K562 (cell line): Measurements from ENCODE around the gene PLAC8. TPM values are rescaled to one million over a fixed set of nuclear protein-coding genes. Genes with fewer than 3 reads are reported as not detected.

ENCODE experiments used
- ATAC-seq: fragments of 200-7000 bp; cut with Tn5 transposase; 3 replicates; pipeline ENCODE4 v1.9.1; 2020; ENCODE audit warnings: moderate library complexity
- BruUV-seq: library from RNA; stranded (reverse); fragments of 400-500 nt; replicated peaks from 2 replicates; lab custom pipeline; 2021; lab: Mats Ljungman, UMichigan
- CTCF ChIA-PET: fragments of 300-600 bp; formaldehyde crosslinking; extraction: SDS; loops from one replicate; lab custom pipeline; 2021; ENCODE audit warnings: low intra/inter-chr PET ratio; lab: Yijun Ruan, JAX
- POLR2A ChIA-PET: fragments of 300-600, 350-650 bp; sonication (Branson Sonifier 250); formaldehyde crosslinking; extraction: SDS; loops from one replicate; lab custom pipeline; 2021; ENCODE audit warnings: antibody characterized with exemption, inconsistent platforms; lab: Yijun Ruan, JAX
- DNase-seq, 4 experiments: peaks; one replicate each; pipeline versions ENCODE4 v3.0.0 to v3.0.0-alpha.2; 2011 to 2018; ENCODE audit warnings: low spot score in 3 of 4, mixed read lengths in 3 of 4; ENCODE audit errors: extremely low read depth in 1 of 4
- FAIRE-seq: peaks from 2 replicates; lab custom pipeline; 2011; peaks lifted over from hg19 to GRCh38; lab: Jason Lieb, UNC
- H2AFZ ChIP-seq: 2 replicates; pipeline ENCODE4 v1.6.0; 2011; ENCODE audit warnings: low read depth, low read length, control low read depth, inconsistent platforms
- H3K27ac ChIP-seq: fragments of 200-600 bp; 3 replicates; pipeline ENCODE4 v1.8.0; 2011; ENCODE audit warnings: low read depth, mild to moderate bottlenecking, control low read depth, inconsistent platforms, low read length, moderate library complexity, mixed read lengths; ENCODE audit errors: extremely low read depth
- H3K27me3 ChIP-seq, 2 experiments: fragments of 300-600 bp in 1 of 2; 2 replicates in 1 of 2; 3 replicates in 1 of 2; pipeline versions ENCODE4 v1.6.0 to v1.8.0; 2011; ENCODE audit warnings: inconsistent platforms in 2 of 2, low read length in 2 of 2, mild to moderate bottlenecking in 1 of 2, mixed read lengths in 1 of 2, moderate library complexity in 1 of 2; ENCODE audit not compliant: control insufficient read depth in 2 of 2, insufficient read depth in 2 of 2
- H3K36me3 ChIP-seq: fragments of 300-600 bp; 3 replicates; pipeline ENCODE4 v1.8.0; 2011; ENCODE audit warnings: mild to moderate bottlenecking, low read length, inconsistent platforms; ENCODE audit not compliant: control insufficient read depth, insufficient read depth
- H3K4me1 ChIP-seq, 2 experiments: fragments of 200-600 bp in 1 of 2; replicated peaks in 1 of 2; 2 replicates in 1 of 2; 3 replicates in 1 of 2; pipeline versions ENCODE4 v1.5.1 to v1.8.0; 2011; ENCODE audit warnings: inconsistent platforms in 2 of 2, low read length in 2 of 2, mild to moderate bottlenecking in 1 of 2, mixed read lengths in 1 of 2, moderate library complexity in 1 of 2; ENCODE audit not compliant: control insufficient read depth in 2 of 2, insufficient read depth in 2 of 2
- H3K4me2 ChIP-seq: 2 replicates; pipeline ENCODE4 v1.6.1; 2011; ENCODE audit warnings: low read length, control low read depth, inconsistent platforms, mixed read lengths; ENCODE audit not compliant: insufficient read depth
- H3K4me3 ChIP-seq: fragments of 200-600 bp; sonication (generic), shearing (Covaris generic); 2 replicates; pipeline ENCODE4 v1.5.1; 2016; ENCODE audit warnings: control low read depth, inconsistent platforms
- H3K79me2 ChIP-seq: fragments of 200-600 bp; 3 replicates; pipeline ENCODE4 v1.8.0; 2011; ENCODE audit warnings: low read length, inconsistent platforms; ENCODE audit not compliant: control insufficient read depth, insufficient read depth
- H3K9ac ChIP-seq, 2 experiments: 2 replicates each; pipeline versions ENCODE4 v1.6.0 to v1.6.1; 2011; ENCODE audit warnings: low read depth in 2 of 2, low read length in 2 of 2, control low read depth in 1 of 2, inconsistent platforms in 1 of 2, mild to moderate bottlenecking in 1 of 2, mixed read lengths in 1 of 2; ENCODE audit not compliant: insufficient read depth in 1 of 2
- H3K9me1 ChIP-seq: one replicate; pipeline ENCODE4 v1.6.0; 2011; ENCODE audit warnings: inconsistent platforms, mild to moderate bottlenecking, low read length, moderate library complexity; ENCODE audit not compliant: control insufficient read depth, insufficient read depth
- H3K9me3 ChIP-seq: replicated peaks from 2 replicates; pipeline ENCODE4 v1.5.1; 2011; ENCODE audit warnings: low read depth, low read length, inconsistent platforms; ENCODE audit not compliant: control insufficient read depth, insufficient read depth
- H4K20me1 ChIP-seq: replicated peaks from 2 replicates; pipeline ENCODE4 v1.6.1; 2011; ENCODE audit warnings: low read length, inconsistent platforms, mixed read lengths; ENCODE audit not compliant: control insufficient read depth, insufficient read depth
- C11orf30 ChIP-seq: fragments of 450-650 bp; IDR thresholded peaks from 2 replicates; pipeline ENCODE4 v1.6.1; 2016; ENCODE audit warnings: low read depth, mild to moderate bottlenecking
- CEBPB ChIP-seq: fragments of 450-650 bp; IDR thresholded peaks from 2 replicates; pipeline ENCODE4 v1.6.1; 2016; ENCODE audit warnings: missing genetic modification characterization, missing compliant biosample characterization
- CEBPG ChIP-seq, 3 experiments: fragments of 200-800 bp in 1 of 3; sonication (Bioruptor generic) in 1 of 3; sonication (generic) in 1 of 3; formaldehyde crosslinking in 1 of 3; IDR thresholded peaks in 2 of 3; conservative IDR thresholded peaks in 1 of 3; 2 replicates each; pipeline versions ENCODE4 v1.6.1 to v1.8.0; 2016 to 2022; ENCODE audit warnings: missing compliant biosample characterization in 2 of 3, missing genetic modification characterization in 2 of 3, mild to moderate bottlenecking in 1 of 3, missing genetic modification reagents in 1 of 3
- ETV5 ChIP-seq: sonication (generic); formaldehyde crosslinking; IDR thresholded peaks from 2 replicates; pipeline ENCODE4 v1.4.0; 2020; ENCODE audit warnings: low read depth, mild to moderate bottlenecking, missing genetic modification reagents
- MIER1 ChIP-seq: fragments of 450-650 bp; IDR thresholded peaks from 2 replicates; pipeline ENCODE4 v1.6.1; 2016; ENCODE audit warnings: antibody characterized with exemption, mild to moderate bottlenecking, low read depth
- RBM14 ChIP-seq: fragments of 200-400 bp; formaldehyde crosslinking; IDR thresholded peaks from 2 replicates; pipeline ENCODE4 v1.6.1; 2018; ENCODE audit warnings: low read depth, mild to moderate bottlenecking, low read length, moderate library complexity, borderline replicate concordance; ENCODE audit not compliant: insufficient read depth
- TAF7 ChIP-seq: fragments of 450-650 bp; IDR thresholded peaks from 2 replicates; pipeline ENCODE4 v1.6.1; 2016; ENCODE audit warnings: missing genetic modification characterization, missing compliant biosample characterization
- YY1 ChIP-seq, 3 experiments: IDR thresholded peaks; 2 replicates each; pipeline ENCODE4 v1.6.1; 2011; ENCODE audit warnings: low read length in 2 of 3, mild to moderate bottlenecking in 2 of 3, moderate library complexity in 2 of 3, borderline replicate concordance in 1 of 3, control low read depth in 1 of 3, low read depth in 1 of 3; ENCODE audit not compliant: insufficient read depth in 3 of 3, insufficient replicate concordance in 2 of 3, control insufficient read depth in 1 of 3, insufficient read length in 1 of 3; ENCODE audit errors: extremely low read depth in 1 of 3
- ZNF316 ChIP-seq: fragments of 450-650 bp; IDR thresholded peaks from 2 replicates; pipeline ENCODE4 v1.6.1; 2016
- ZNF445 ChIP-seq: fragments of 250-450 bp; sonication (Bioruptor Pico); IDR thresholded peaks from 2 replicates; pipeline ENCODE4 v1.4.0; 2020; ENCODE audit warnings: low read depth, mild to moderate bottlenecking, moderate library complexity
- WGBS: fragments of 100-300 bp; shearing (Covaris generic); methylation state at CpG from one replicate; pipeline ENCODE4 v1.1.6; 2016; ENCODE audit warnings: low coverage, mixed read lengths; ENCODE audit not compliant: insufficient coverage; ENCODE audit errors: missing lambda C conversion rate; 5-methylcytosine and 5-hydroxymethylcytosine counted together
- in situ Hi-C: fragments of 300-500 bp; cut with MboI; formaldehyde crosslinking; loops from 4 replicates; pipeline ENCODE4 v1.15.0; 2018; ENCODE audit warnings: inconsistent platforms, mixed read lengths
- intact Hi-C: fragments of 100-400 bp; cut with micrococcal nuclease; formaldehyde crosslinking; loops from 2 replicates; pipeline ENCODE4 v1.14.2; 2022
- polyA plus RNA-seq, 8 experiments: library from polyadenylated mRNA; depleted of rRNA in 4 of 8; stranded (reverse) in 5 of 8; unstranded in 3 of 8; fragments of >200 nt; fragmentation: Nextera tagmentation in 2 of 8; fragmentation: Illumina TruSeq in 1 of 8; extraction: Ambion mirVana in 2 of 8; extraction: Trizol in 1 of 8; gene quantifications; 2 replicates each; pipeline versions ENCODE4 v1.2.1 to v1.2.3, GENCODE V29; 2011 to 2014; ENCODE audit warnings: inconsistent platforms in 1 of 8, missing spikeins in 1 of 8
- total RNA-seq, 7 experiments: library from RNA; depleted of rRNA in 6 of 7; stranded (reverse); fragments of >200 nt in 6 of 7; fragmentation: Illumina TruSeq in 2 of 7; extraction: Trizol in 2 of 7; gene quantifications; 2 replicates each; pipeline versions ENCODE4 v1.2.1 to v1.2.3, GENCODE V29; 2011 to 2021; ENCODE audit warnings: low replicate concordance in 1 of 7
- TF ChIP-seq, protein P1 (sequence below), 3 experiments: fragments of 200-800 bp in 1 of 3; sonication (Bioruptor generic) in 1 of 3; sonication (generic) in 1 of 3; formaldehyde crosslinking in 1 of 3; IDR thresholded peaks; 2 replicates each; pipeline versions ENCODE4 v1.6.1 to v1.8.0; 2016 to 2022; ENCODE audit warnings: mild to moderate bottlenecking in 2 of 3, missing compliant biosample characterization in 2 of 3, missing genetic modification characterization in 2 of 3, missing genetic modification reagents in 1 of 3
- TF ChIP-seq, protein P2 (sequence below): fragments of 200-800 bp; sonication (Bioruptor generic); IDR thresholded peaks from 2 replicates; pipeline ENCODE4 v1.6.1; 2016; ENCODE audit warnings: missing genetic modification characterization, missing compliant biosample characterization

Gene PLAC8
- total and polyA plus RNA-seq, 9 of the 15 experiments (the other 6 are each of a cell fraction or from before 2014, with no cell fraction given): 0.27 to 0.51 TPM; not detected in 7

DNA sequence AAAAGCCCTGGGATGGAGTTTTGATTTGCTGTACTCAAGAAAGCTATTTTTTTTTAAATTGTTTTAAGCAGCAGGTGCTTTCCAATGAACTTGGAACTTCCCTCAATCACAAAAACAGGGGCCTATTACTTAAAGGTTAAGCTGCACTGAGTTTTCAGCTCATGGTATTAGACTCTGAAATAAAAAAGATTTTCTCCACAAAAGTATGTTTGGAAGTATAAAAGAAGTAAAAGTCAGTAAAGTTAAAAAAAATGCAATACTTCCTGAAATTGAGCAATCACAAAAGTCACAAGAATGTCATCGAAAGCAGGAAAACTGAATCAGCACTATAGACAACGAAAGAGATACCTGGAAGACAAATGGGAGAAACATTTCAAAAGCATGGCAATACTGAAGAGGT lies 38.9 kb upstream of the PLAC8 start:
- Histone ChIP-seq H3K9ac (no peak overlapping the region), H3K9me1 (no peaks in the 10 kb centered on the region)
- POLR2A ChIA-PET: interaction anchor here (1.6 kb wide), 1 partner anchor 10 kb away, joined by 5 read pairs; no protein-coding TSS in a partner anchor
- TF ChIP-seq C11orf30 (peak; percentile 61), CEBPB (tag) (peak; percentile 81), MIER1 (no peak), ETV5 (CRISPR knock-in tag) (no peak), TAF7 (tag) (no peak), ZNF445 (CRISPR knock-in tag) (no peak), ZNF316 (peak; percentile 31; the same call in 1 of the 2 replicates), CEBPG (CRISPR knock-in tag; IDR thresholded peaks at IDR 0.05) (no peak), CEBPG (tag; conservative IDR thresholded peaks at IDR 0.05 in 1 of 2, IDR thresholded peaks at IDR 0.05 in 1 of 2) (peak; percentile 76 to 78), YY1 (IDR thresholded peaks at IDR 0.05; ENCODE audit: borderline replicate concordance in 1 of 3, control insufficient read depth in 1 of 3, extremely low read depth in 1 of 3, insufficient read depth in 3 of 3, insufficient read length in 1 of 3, insufficient replicate concordance in 2 of 3, low read depth in 1 of 3, low read length in 2 of 3) (no peak), RBM14 (no peak)
- TF ChIP-seq, protein P1, sequence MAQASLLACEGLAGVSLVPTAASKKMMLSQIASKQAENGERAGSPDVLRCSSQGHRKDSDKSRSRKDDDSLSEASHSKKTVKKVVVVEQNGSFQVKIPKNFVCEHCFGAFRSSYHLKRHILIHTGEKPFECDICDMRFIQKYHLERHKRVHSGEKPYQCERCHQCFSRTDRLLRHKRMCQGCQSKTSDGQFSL (CRISPR knock-in tag; IDR thresholded peaks at IDR 0.05): no peak
- TF ChIP-seq, protein P1 (tag; IDR thresholded peaks at IDR 0.05): no peak
- TF ChIP-seq, protein P2, sequence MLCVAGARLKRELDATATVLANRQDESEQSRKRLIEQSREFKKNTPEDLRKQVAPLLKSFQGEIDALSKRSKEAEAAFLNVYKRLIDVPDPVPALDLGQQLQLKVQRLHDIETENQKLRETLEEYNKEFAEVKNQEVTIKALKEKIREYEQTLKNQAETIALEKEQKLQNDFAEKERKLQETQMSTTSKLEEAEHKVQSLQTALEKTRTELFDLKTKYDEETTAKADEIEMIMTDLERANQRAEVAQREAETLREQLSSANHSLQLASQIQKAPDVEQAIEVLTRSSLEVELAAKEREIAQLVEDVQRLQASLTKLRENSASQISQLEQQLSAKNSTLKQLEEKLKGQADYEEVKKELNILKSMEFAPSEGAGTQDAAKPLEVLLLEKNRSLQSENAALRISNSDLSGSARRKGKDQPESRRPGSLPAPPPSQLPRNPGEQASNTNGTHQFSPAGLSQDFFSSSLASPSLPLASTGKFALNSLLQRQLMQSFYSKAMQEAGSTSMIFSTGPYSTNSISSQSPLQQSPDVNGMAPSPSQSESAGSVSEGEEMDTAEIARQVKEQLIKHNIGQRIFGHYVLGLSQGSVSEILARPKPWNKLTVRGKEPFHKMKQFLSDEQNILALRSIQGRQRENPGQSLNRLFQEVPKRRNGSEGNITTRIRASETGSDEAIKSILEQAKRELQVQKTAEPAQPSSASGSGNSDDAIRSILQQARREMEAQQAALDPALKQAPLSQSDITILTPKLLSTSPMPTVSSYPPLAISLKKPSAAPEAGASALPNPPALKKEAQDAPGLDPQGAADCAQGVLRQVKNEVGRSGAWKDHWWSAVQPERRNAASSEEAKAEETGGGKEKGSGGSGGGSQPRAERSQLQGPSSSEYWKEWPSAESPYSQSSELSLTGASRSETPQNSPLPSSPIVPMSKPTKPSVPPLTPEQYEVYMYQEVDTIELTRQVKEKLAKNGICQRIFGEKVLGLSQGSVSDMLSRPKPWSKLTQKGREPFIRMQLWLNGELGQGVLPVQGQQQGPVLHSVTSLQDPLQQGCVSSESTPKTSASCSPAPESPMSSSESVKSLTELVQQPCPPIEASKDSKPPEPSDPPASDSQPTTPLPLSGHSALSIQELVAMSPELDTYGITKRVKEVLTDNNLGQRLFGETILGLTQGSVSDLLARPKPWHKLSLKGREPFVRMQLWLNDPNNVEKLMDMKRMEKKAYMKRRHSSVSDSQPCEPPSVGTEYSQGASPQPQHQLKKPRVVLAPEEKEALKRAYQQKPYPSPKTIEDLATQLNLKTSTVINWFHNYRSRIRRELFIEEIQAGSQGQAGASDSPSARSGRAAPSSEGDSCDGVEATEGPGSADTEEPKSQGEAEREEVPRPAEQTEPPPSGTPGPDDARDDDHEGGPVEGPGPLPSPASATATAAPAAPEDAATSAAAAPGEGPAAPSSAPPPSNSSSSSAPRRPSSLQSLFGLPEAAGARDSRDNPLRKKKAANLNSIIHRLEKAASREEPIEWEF (CRISPR knock-in tag): no peak

More for the DNA sequence above, 38.9 kb upstream of the PLAC8 start:
- Histone ChIP-seq H3K4me2 (no peak overlapping the region), H4K20me1 (no peaks in the 10 kb centered on the region), H3K9me3 (no peaks in the 10 kb centered on the region), H3K4me3 (no peak overlapping the region), H3K4me1 (no peaks in the 10 kb centered on the region), H3K27ac (no peak overlapping the region), H3K79me2 (no peaks in the 10 kb centered on the region), H3K27me3 (peaks cover 21 to 25% of the 10 kb centered on the region in 2 experiments; a peak in 4 of 5 replicates), H2AFZ (no peak overlapping the region), H3K36me3 (no peaks in the 10 kb centered on the region)
- CTCF ChIA-PET: no interaction called here
- in situ Hi-C loops (no loop called here), intact Hi-C loops (no loop called here)
- DNase-seq: no peak
- FAIRE-seq: no peak
- no peak for ATAC-seq
- BruUV-seq: no TSS peak
- WGBS: 0% methylated on average over 2 of the region's 2 CpGs
